IMR-90 (cell line): ENCODE measurements around the gene GNGT1. TPM values are rescaled to one million over a fixed set of nuclear protein-coding genes. Genes with fewer than 3 reads are reported as not detected.

Experiments used
- ATAC-seq: fragments of 200-7000 bp; cut with Tn5 transposase; 2 replicates; pipeline ENCODE4 v1.9.1; 2020; ENCODE audit warnings: low read depth, mild to moderate bottlenecking, moderate library complexity
- BruUV-seq: library from RNA; stranded (reverse); fragments of 400-500 nt; replicated peaks from 2 replicates; lab custom pipeline; 2021; lab: Mats Ljungman, UMichigan
- CTCF ChIA-PET: fragments of 300-600 bp; formaldehyde crosslinking; extraction: SDS; loops from one replicate; lab custom pipeline; 2021; ENCODE audit warnings: antibody characterized with exemption; lab: Yijun Ruan, JAX
- POLR2A ChIA-PET: fragments of 300-600 bp; sonication (Branson Sonifier 250); formaldehyde crosslinking; loops from one replicate; lab custom pipeline; 2022; ENCODE audit warnings: antibody characterized with exemption; ENCODE audit not compliant: unreplicated experiment; lab: Charles Lee
- DNase-seq: peaks from one replicate; pipeline ENCODE4 v3.0.0; 2013
- H2AFZ ChIP-seq: replicated peaks from 2 replicates; pipeline ENCODE3; 2013; ENCODE audit warnings: low read length, mild to moderate bottlenecking; ENCODE audit not compliant: poor library complexity
- H2AK5ac ChIP-seq: 2 replicates; pipeline ENCODE4 v1.6.1; 2013; ENCODE audit warnings: low read depth, low read length, inconsistent platforms
- H2AK9ac ChIP-seq: replicated peaks from 2 replicates; pipeline ENCODE3; 2013; ENCODE audit warnings: mild to moderate bottlenecking, low read depth, low read length, moderate library complexity; ENCODE audit not compliant: poor library complexity
- H2BK120ac ChIP-seq: 2 replicates; pipeline ENCODE4 v1.6.1; 2013; ENCODE audit warnings: low read depth, low read length, inconsistent platforms
- H2BK15ac ChIP-seq: 3 replicates; pipeline ENCODE4 v1.6.1; 2013; ENCODE audit warnings: low read depth, low read length, inconsistent platforms
- H2BK20ac ChIP-seq: 2 replicates; pipeline ENCODE4 v1.6.1; 2013; ENCODE audit warnings: low read depth, mild to moderate bottlenecking, inconsistent platforms, low read length, moderate library complexity
- H2BK5ac ChIP-seq: 2 replicates; pipeline ENCODE4 v1.6.1; 2013; ENCODE audit warnings: mild to moderate bottlenecking, low read depth, low read length, inconsistent platforms; ENCODE audit not compliant: poor library complexity, severe bottlenecking
- H3K14ac ChIP-seq: replicated peaks from 2 replicates; pipeline ENCODE4 v1.6.1; 2013; ENCODE audit warnings: low read depth, low read length, inconsistent platforms
- H3K18ac ChIP-seq: 2 replicates; pipeline ENCODE4 v1.6.1; 2013; ENCODE audit warnings: low read depth, low read length, control low read depth
- H3K23ac ChIP-seq: 2 replicates; pipeline ENCODE4 v1.6.1; 2013; ENCODE audit warnings: low read depth, low read length, inconsistent platforms
- H3K27ac ChIP-seq: 2 replicates; pipeline ENCODE4 v1.5.1; 2013; ENCODE audit warnings: mild to moderate bottlenecking, control low read depth, low read length; ENCODE audit not compliant: insufficient read depth
- H3K27me3 ChIP-seq: 2 replicates; pipeline ENCODE4 v1.6.1; 2013; ENCODE audit warnings: low read length; ENCODE audit not compliant: control insufficient read depth, insufficient read depth
- H3K36me3 ChIP-seq: 2 replicates; pipeline ENCODE4 v1.6.1; 2013; ENCODE audit warnings: low read length, mixed read lengths; ENCODE audit not compliant: control insufficient read depth, insufficient read depth
- H3K4ac ChIP-seq: 2 replicates; pipeline ENCODE4 v1.6.1; 2013; ENCODE audit warnings: low read depth, low read length, inconsistent platforms
- H3K4me1 ChIP-seq: 2 replicates; pipeline ENCODE4 v1.6.1; 2013; ENCODE audit warnings: low read length, mixed read lengths; ENCODE audit not compliant: control insufficient read depth, insufficient read depth
- H3K4me2 ChIP-seq: 2 replicates; pipeline ENCODE4 v1.6.1; 2013; ENCODE audit warnings: low read depth, mild to moderate bottlenecking, control low read depth, low read length, moderate library complexity
- H3K4me3 ChIP-seq: 2 replicates; pipeline ENCODE4 v1.5.1; 2013; ENCODE audit warnings: low read depth, mild to moderate bottlenecking, control low read depth, low read length, moderate library complexity; ENCODE audit not compliant: insufficient read depth
- H3K56ac ChIP-seq: 2 replicates; pipeline ENCODE4 v1.6.1; 2013; ENCODE audit warnings: low read length, inconsistent platforms; ENCODE audit not compliant: insufficient read depth; ENCODE audit errors: extremely low read depth
- H3K79me1 ChIP-seq, 2 experiments: 2 replicates each; pipeline ENCODE4 v1.6.1; 2013; ENCODE audit warnings: low read length in 2 of 2, inconsistent platforms in 1 of 2, low read depth in 1 of 2
- H3K9ac ChIP-seq: 2 replicates; pipeline ENCODE4 v1.6.1; 2013; ENCODE audit warnings: low read depth, low read length, control low read depth
- H3K9me1 ChIP-seq: 2 replicates; pipeline ENCODE4 v1.6.1; 2013; ENCODE audit warnings: low read length, inconsistent platforms; ENCODE audit not compliant: insufficient read depth
- H3K9me3 ChIP-seq: 2 replicates; pipeline ENCODE4 v1.6.1; 2013; ENCODE audit warnings: low read length; ENCODE audit not compliant: control insufficient read depth, insufficient read depth
- H4K20me1 ChIP-seq: 2 replicates; pipeline ENCODE4 v1.6.1; 2013; ENCODE audit warnings: low read length, inconsistent platforms; ENCODE audit not compliant: insufficient read depth
- H4K5ac ChIP-seq: 2 replicates; pipeline ENCODE4 v1.6.1; 2013; ENCODE audit warnings: mild to moderate bottlenecking, low read depth, low read length, control low read depth
- H4K8ac ChIP-seq, 2 experiments: 2 replicates each; pipeline ENCODE4 v1.6.1; 2013; ENCODE audit warnings: low read depth in 2 of 2, low read length in 2 of 2, control low read depth in 1 of 2, inconsistent platforms in 1 of 2
- H4K91ac ChIP-seq: 2 replicates; pipeline ENCODE4 v1.6.1; 2013; ENCODE audit warnings: low read depth, low read length, inconsistent platforms; ENCODE audit not compliant: insufficient read depth
- BHLHE40 ChIP-seq: fragments of 150-350 bp; IDR thresholded peaks from 2 replicates; pipeline ENCODE4 v1.6.1; 2016; ENCODE audit warnings: mild to moderate bottlenecking, low read depth, low read length
- CHD1 ChIP-seq: IDR thresholded peaks from 2 replicates; pipeline ENCODE4 v1.6.1; 2012; ENCODE audit warnings: low read depth, low read length, improper control_type of control experiment
- FOS ChIP-seq: fragments of 150-350 bp; IDR thresholded peaks from 2 replicates; pipeline ENCODE4 v1.6.1; 2016; ENCODE audit warnings: low read depth, low read length
- MAFK ChIP-seq: IDR thresholded peaks from 2 replicates; pipeline ENCODE4 v1.6.1; 2012; ENCODE audit warnings: low read depth, low read length, improper control_type of control experiment
- NFE2L2 ChIP-seq: fragments of 150-350 bp; IDR thresholded peaks from 2 replicates; pipeline ENCODE4 v1.6.1; 2016; ENCODE audit warnings: low read depth, mild to moderate bottlenecking, low read length
- RAD21 ChIP-seq: IDR thresholded peaks from 2 replicates; pipeline ENCODE4 v1.6.1; 2012; ENCODE audit warnings: low read length, improper control_type of control experiment
- RCOR1 ChIP-seq: IDR thresholded peaks from 2 replicates; pipeline ENCODE4 v1.6.1; 2012; ENCODE audit warnings: mild to moderate bottlenecking, low read length, improper control_type of control experiment; ENCODE audit not compliant: insufficient replicate concordance
- RFX5 ChIP-seq: IDR thresholded peaks from 2 replicates; pipeline ENCODE4 v1.8.0; 2012; ENCODE audit warnings: low read depth, mild to moderate bottlenecking, low read length, moderate library complexity
- SMC3 ChIP-seq: fragments of 150-350 bp; IDR thresholded peaks from 2 replicates; pipeline ENCODE4 v1.6.1; 2016; ENCODE audit warnings: low read depth, mild to moderate bottlenecking, antibody characterized with exemption, low read length, moderate library complexity
- WGBS, 2 experiments: methylation state at CpG; one replicate each; pipeline versions ENCODE4 v1.1.5 to v1.1.7; 2013; ENCODE audit warnings: missing lambda C conversion rate in 2 of 2; ENCODE audit not compliant: insufficient read length in 1 of 2; ENCODE audit errors: extremely low coverage in 2 of 2; 5-methylcytosine and 5-hydroxymethylcytosine counted together
- dilution Hi-C: fragments of 300-500 bp; cut with HindIII; formaldehyde crosslinking; loops from one replicate; pipeline ENCODE4 v1.14.3; 2018; ENCODE audit warnings: low sequenced_read_pairs; ENCODE audit not compliant: unreplicated experiment
- in situ Hi-C: fragments of 300-500 bp; cut with MboI; formaldehyde crosslinking; loops from 3 replicates; pipeline ENCODE4 v1.14.3; 2019; ENCODE audit warnings: low sequenced_read_pairs, inconsistent platforms, mixed read lengths
- intact Hi-C: fragments of 100-400 bp; cut with micrococcal nuclease; formaldehyde crosslinking; loops from 2 replicates; pipeline ENCODE4 v1.10.0; 2022
- polyA plus RNA-seq, 3 experiments: library from polyadenylated mRNA; depleted of rRNA; stranded (reverse); fragments of >200 nt; gene quantifications; 2 replicates each; pipeline ENCODE4 v1.2.3, GENCODE V29; 2012; ENCODE audit warnings: low replicate concordance in 1 of 3
- total RNA-seq: library from RNA; depleted of rRNA; stranded (reverse); fragments of >200 nt; gene quantifications from 2 replicates; pipeline ENCODE4 v1.2.3, GENCODE V29; 2012
- TF ChIP-seq, protein P1 (sequence below): fragments of 150-350 bp; IDR thresholded peaks from 2 replicates; pipeline ENCODE4 v1.6.1; 2016; ENCODE audit warnings: low read depth, mild to moderate bottlenecking, low read length, moderate library complexity, borderline replicate concordance
- TF ChIP-seq, protein P2 (sequence below): conservative IDR thresholded peaks from 2 replicates; pipeline ENCODE4 v1.5.1; 2012; ENCODE audit warnings: mild to moderate bottlenecking, low read depth, low read length, improper control_type of control experiment

Gene GNGT1
- total and polyA plus RNA-seq, 2 of the 4 experiments (the other 2 are of a cell fraction), result not detected

DNA sequence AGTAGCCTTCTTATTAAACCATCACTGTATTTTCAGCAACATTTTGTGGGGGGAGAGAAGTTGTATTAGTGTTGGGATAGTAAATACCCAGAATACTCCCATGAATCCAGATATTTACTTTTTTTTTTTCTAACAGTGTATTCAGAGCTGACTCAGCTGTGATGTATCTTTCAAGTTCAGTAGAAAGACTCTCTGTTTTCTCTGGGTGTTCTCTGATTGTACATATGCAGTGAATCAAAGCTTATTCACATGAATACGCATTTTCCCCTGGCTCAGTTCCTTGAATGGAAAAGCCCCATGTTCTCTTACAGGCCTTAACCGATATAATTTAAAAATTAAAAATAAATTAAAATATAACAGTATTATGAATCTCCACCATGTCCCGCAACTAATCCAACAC, 17.1 kb upstream of the GNGT1 start:
- Histone ChIP-seq H3K18ac (no peak overlapping the region), H3K56ac (no peak overlapping the region; the same call in 1 of the 2 replicates), H2AFZ (no peak overlapping the region), H3K79me1 (no peaks in the 10 kb centered on the region), H3K4ac (no peak overlapping the region), H3K27me3 (no peaks in the 10 kb centered on the region), H3K4me1 (0 out of 2 replicates have a peak, but pooled peaks cover 2% of the 10 kb centered on the region), H2AK5ac (no peak overlapping the region), H3K4me2 (peak overlapping the region; percentile 94; the same call in 1 of the 2 replicates), H3K4me3 (peak overlapping the region; percentile 69; the same call in 1 of the 2 replicates), H3K36me3 (no peaks in the 10 kb centered on the region; the same call in 1 of the 2 replicates), H4K5ac (no peak overlapping the region), H3K9ac (no peak overlapping the region; the same call in 1 of the 2 replicates), H4K91ac (no peak overlapping the region), H4K20me1 (no peaks in the 10 kb centered on the region; the same call in 1 of the 2 replicates), H4K8ac (no peak overlapping the region), H3K9me3 (no peaks in the 10 kb centered on the region), H2BK20ac (no peak overlapping the region), H3K9me1 (no peaks in the 10 kb centered on the region), H2BK15ac (no peak overlapping the region), H2AK9ac (no peak overlapping the region), H3K14ac (no peak overlapping the region), H2BK120ac (no peak overlapping the region), H3K27ac (no peak overlapping the region), H3K23ac (no peak overlapping the region), H2BK5ac (no peak overlapping the region)
- intact Hi-C loops (no loop called here), in situ Hi-C loops (no loop called here), dilution Hi-C loops (no loop called here)
- POLR2A ChIA-PET, result interaction anchor here (0.7 kb wide), 1 partner anchor 17 kb away, joined by 3 read pairs; no protein-coding TSS in a partner anchor
- WGBS, 2 experiments, result no CpG with 5 or more reads among the region's 3 CpGs
- TF ChIP-seq FOS, result 0 out of 2 replicates have a peak, but pooled peaks have one; percentile 3
- TF ChIP-seq RCOR1, result no peak
- TF ChIP-seq NFE2L2, result no peak
- TF ChIP-seq RFX5, result no peak
- no peak for TF ChIP-seq SMC3
- no peak for TF ChIP-seq RAD21
- TF ChIP-seq BHLHE40, result no peak
- peak; percentile 34 for TF ChIP-seq MAFK
- TF ChIP-seq, protein P1, sequence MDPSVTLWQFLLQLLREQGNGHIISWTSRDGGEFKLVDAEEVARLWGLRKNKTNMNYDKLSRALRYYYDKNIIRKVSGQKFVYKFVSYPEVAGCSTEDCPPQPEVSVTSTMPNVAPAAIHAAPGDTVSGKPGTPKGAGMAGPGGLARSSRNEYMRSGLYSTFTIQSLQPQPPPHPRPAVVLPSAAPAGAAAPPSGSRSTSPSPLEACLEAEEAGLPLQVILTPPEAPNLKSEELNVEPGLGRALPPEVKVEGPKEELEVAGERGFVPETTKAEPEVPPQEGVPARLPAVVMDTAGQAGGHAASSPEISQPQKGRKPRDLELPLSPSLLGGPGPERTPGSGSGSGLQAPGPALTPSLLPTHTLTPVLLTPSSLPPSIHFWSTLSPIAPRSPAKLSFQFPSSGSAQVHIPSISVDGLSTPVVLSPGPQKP, result no peak
- TF ChIP-seq, protein P2, sequence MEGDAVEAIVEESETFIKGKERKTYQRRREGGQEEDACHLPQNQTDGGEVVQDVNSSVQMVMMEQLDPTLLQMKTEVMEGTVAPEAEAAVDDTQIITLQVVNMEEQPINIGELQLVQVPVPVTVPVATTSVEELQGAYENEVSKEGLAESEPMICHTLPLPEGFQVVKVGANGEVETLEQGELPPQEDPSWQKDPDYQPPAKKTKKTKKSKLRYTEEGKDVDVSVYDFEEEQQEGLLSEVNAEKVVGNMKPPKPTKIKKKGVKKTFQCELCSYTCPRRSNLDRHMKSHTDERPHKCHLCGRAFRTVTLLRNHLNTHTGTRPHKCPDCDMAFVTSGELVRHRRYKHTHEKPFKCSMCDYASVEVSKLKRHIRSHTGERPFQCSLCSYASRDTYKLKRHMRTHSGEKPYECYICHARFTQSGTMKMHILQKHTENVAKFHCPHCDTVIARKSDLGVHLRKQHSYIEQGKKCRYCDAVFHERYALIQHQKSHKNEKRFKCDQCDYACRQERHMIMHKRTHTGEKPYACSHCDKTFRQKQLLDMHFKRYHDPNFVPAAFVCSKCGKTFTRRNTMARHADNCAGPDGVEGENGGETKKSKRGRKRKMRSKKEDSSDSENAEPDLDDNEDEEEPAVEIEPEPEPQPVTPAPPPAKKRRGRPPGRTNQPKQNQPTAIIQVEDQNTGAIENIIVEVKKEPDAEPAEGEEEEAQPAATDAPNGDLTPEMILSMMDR, result no peak
- TF ChIP-seq CHD1, result 0 out of 2 replicates have a peak, but pooled peaks have one; percentile 8
- no TSS peak for BruUV-seq
- CTCF ChIA-PET, result interaction anchor here (1.4 kb wide), 1 partner anchor 11 kb away, joined by 3 read pairs; no protein-coding TSS in a partner anchor
- ATAC-seq, result peak; percentile 47
- peak; percentile 92 for DNase-seq
